DND-41 (cell line): ENCODE results near the gene CCDC102A.

Source experiments
- EZH2 ChIP-seq: IDR thresholded peaks from 3 replicates; pipeline ENCODE4 v1.6.1; 2012; ENCODE audit warnings: borderline replicate concordance, low read depth, mild to moderate bottlenecking, moderate library complexity, low read length, inconsistent platforms; ENCODE audit not compliant: severe bottlenecking
- TF ChIP-seq, protein P1 (sequence below): IDR thresholded peaks from 2 replicates; pipeline ENCODE4 v1.5.1; 2012; ENCODE audit warnings: borderline replicate concordance, low read length, moderate library complexity, mild to moderate bottlenecking; ENCODE audit not compliant: poor library complexity, severe bottlenecking; ENCODE audit errors: extremely low read depth

DNA sequence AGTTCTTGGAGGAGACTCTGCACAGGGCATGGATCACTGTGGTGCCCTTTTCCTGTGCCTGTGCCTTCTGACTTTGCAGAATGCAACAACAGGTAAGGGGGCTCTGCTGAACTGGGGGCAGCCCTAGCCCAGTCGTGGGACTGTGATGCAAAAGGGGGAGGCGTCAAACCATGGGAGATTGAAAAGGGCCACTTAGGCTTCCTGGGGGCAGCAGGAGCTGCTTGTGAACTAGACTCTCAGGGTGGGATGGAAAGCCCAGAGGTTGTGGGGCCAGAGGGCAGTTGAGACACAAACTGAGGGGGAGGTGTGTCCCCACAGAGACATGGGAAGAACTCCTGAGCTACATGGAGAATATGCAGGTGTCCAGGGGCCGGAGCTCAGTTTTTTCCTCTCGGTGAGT lies 25.7 kb upstream of the CCDC102A start:
- TF ChIP-seq, protein P1, sequence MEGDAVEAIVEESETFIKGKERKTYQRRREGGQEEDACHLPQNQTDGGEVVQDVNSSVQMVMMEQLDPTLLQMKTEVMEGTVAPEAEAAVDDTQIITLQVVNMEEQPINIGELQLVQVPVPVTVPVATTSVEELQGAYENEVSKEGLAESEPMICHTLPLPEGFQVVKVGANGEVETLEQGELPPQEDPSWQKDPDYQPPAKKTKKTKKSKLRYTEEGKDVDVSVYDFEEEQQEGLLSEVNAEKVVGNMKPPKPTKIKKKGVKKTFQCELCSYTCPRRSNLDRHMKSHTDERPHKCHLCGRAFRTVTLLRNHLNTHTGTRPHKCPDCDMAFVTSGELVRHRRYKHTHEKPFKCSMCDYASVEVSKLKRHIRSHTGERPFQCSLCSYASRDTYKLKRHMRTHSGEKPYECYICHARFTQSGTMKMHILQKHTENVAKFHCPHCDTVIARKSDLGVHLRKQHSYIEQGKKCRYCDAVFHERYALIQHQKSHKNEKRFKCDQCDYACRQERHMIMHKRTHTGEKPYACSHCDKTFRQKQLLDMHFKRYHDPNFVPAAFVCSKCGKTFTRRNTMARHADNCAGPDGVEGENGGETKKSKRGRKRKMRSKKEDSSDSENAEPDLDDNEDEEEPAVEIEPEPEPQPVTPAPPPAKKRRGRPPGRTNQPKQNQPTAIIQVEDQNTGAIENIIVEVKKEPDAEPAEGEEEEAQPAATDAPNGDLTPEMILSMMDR, result no peak
- TF ChIP-seq EZH2, result no peak
